G401 (cell line): Measurements from ENCODE around the gene BHMT. TPM values are rescaled to one million over a fixed set of nuclear protein-coding genes. Genes with fewer than 3 reads are reported as not detected.
"Not testable (repeated sequence)": the region's sequence is repeated elsewhere in the genome, so short reads cannot be mapped to it uniquely, and the experiment has no call there.

Experiments used
- DNase-seq: peaks from one replicate; pipeline ENCODE4 v3.0.0-alpha.2; 2015; ENCODE audit warnings: low spot score
- in situ Hi-C: cut with HindIII; loops from 2 replicates; pipeline ENCODE4 v1.10.0; 2016; ENCODE audit warnings: low sequenced_read_pairs, mixed read lengths
- total RNA-seq: library from RNA; depleted of rRNA; stranded (reverse); fragments of >200 nt; shearing (Covaris generic); gene quantifications from 2 replicates; pipeline ENCODE4 v1.2.3, GENCODE V29; 2014; rRNA removed

Gene BHMT
- total RNA-seq, 1 experiment from 2014 or later = not detected

DNA sequence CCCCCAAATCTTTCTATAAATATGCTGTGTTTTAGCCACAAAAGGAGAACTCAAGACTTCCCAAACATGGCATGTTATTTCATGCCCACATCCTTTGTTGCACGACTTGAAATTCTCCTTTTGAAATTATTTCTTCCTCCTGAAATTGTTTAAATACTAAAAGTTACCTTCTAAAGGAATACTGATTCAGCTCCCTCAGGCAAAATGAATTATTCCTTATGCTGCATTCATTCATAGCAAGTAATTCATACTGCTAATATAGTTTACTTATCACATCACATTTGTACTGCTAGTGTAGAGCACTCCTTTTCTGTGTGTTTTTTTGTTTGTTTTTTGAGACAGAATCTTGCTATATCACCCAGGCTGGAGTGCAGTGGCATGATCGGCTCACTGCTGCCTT lies 45.7 kb downstream of the BHMT start:
- no peak for DNase-seq
- in situ Hi-C loops = no loop called here

- DNase-seq, in situ Hi-C loops: not testable (repeated sequence)
Measured at GRCh38 chr5:79161647-79162046, 50.0 kb downstream of the BHMT start.

GRCh38 chr5:79168031-79168430 lies 56.4 kb downstream of the BHMT start:
- in situ Hi-C loops = no loop called here
- no peak for DNase-seq

DNA sequence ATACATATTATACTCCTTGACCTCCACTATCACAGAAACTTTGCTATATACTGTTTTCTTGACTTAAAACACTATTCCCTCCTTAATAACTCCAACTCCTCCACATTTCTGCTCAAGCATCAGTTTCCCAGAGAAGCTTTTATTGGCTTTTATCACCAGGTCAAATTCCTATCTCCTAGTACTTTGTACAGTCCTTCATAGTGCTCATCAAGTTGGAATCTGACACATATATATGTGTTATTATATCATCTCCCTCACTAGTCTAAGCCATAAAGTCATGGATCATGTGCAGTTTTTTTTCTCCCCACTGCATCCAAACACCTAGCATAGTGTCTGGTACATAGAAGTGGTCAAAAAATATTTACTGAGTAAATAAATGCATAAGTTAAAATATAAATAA lies 59.1 kb downstream of the BHMT start:
- in situ Hi-C loops = no loop called here
- no peak for DNase-seq

DNA sequence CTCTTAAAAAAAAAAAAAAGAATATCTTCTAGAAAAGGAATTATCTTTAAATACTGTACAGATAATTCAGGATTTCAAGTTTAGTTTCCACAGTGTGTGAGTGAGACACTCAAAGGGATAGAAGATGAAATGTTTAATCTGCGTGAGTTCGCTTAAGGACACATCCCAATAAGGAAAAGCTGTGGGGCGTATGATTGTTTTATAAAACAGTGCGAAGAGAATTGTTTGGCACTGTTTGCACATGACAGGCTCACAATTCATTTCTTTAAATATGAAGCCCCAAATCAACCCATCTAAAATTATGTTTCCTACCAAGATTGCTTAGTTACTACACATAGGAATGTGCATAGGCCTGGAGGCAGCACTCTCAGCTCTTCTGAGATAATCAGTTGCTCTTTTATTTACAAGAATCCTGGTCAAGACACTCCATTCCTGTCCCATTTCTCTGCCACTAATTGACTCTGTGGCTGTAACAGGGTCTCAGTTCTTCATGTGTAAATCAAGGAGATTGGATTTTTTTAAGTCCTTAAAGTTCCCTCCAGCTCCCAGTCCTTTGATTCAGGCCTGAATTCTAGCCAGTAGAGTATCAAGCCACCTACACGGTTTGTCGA lies 60.1 kb downstream of the BHMT start:
- in situ Hi-C loops = no loop called here
- no peak for DNase-seq

DNA sequence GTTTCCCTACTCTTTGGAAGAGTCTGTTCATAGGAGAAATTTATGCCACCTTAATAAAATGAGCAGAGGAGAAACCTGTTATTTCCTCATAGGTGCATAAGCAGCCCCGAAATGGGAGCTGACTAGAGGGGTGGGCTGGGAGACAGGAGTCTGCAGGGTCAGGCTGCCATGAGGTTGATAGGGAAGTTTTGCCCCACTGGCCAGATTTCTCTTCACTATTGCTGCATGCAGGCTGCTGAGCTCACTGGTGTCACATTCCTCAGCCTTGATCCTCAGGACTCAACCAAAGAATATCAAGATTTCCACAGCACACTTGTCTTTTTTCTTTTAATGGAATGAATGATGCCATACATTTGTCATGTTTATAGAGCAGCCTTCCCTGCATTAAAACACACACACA lies 60.7 kb downstream of the BHMT start:
- DNase-seq = no peak
- in situ Hi-C loops = no loop called here

- DNase-seq = no peak
- in situ Hi-C loops = no loop called here
Measured at GRCh38 chr5:79173626-79174025, 62.0 kb downstream of the BHMT start.

DNA sequence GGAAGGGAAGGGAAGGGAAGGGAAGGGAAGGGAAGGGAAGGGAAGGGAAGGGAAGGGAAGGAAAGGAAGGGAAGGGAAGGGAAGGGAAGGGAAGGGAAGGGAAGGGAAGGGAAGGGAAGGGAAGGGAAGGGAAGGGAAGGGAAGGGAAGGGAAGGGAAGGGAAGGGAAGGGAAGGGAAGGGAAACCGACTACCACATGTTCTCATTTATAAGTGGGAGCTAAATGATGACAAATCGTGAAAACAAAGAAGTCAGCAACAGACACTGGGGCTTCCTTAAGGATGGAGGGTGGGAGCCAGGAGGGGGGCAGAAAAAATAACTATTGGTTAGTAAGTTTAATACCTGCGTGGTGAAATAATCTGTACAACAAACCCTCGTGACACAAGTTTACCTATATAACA lies 68.8 kb downstream of the BHMT start:
- DNase-seq, in situ Hi-C loops: not testable (repeated sequence)

- DNase-seq = no peak
- in situ Hi-C loops = no loop called here
Measured at GRCh38 chr5:79181419-79182022, 69.9 kb downstream of the BHMT start.

Other genes starting within 250 kb of the BHMT start
- 10.6 and 22.2 TPM in 2 replicates for gene ARSB, start 126.5 kb upstream of the BHMT start, total RNA-seq
- gene DMGDH, start 42.1 kb upstream of the BHMT start, total RNA-seq = not detected in 2 replicates
- not detected in 2 replicates for gene BHMT2, start 42.0 kb upstream of the BHMT start, total RNA-seq
- 5.2 and 7.2 TPM in 2 replicates for gene JMY, start 124.3 kb downstream of the BHMT start, total RNA-seq